GM12892 (cell line): ENCODE measurements around the gene SLC12A5.

Source experiments
- POLR2A ChIP-seq: IDR thresholded peaks from 2 replicates; pipeline ENCODE4 v1.6.1; 2011; ENCODE audit warnings: low read depth, low read length, control low read depth
- POLR2AphosphoS5 ChIP-seq: IDR thresholded peaks from 2 replicates; pipeline ENCODE4 v1.6.1; 2011; ENCODE audit warnings: low read depth, low read length, control low read depth

- no peak for TF ChIP-seq POLR2AphosphoS5
- TF ChIP-seq POLR2A: no peak
Measured at GRCh38 chr20:46055269-46055668, 26.3 kb downstream of the SLC12A5 start.
